Measurements from ENCODE around the gene ZNF684.
"Not testable (repeated sequence)": the region's sequence is repeated elsewhere in the genome, so short reads cannot be mapped to it uniquely, and the experiment has no call there.

The ZNF684 gene

DNA sequence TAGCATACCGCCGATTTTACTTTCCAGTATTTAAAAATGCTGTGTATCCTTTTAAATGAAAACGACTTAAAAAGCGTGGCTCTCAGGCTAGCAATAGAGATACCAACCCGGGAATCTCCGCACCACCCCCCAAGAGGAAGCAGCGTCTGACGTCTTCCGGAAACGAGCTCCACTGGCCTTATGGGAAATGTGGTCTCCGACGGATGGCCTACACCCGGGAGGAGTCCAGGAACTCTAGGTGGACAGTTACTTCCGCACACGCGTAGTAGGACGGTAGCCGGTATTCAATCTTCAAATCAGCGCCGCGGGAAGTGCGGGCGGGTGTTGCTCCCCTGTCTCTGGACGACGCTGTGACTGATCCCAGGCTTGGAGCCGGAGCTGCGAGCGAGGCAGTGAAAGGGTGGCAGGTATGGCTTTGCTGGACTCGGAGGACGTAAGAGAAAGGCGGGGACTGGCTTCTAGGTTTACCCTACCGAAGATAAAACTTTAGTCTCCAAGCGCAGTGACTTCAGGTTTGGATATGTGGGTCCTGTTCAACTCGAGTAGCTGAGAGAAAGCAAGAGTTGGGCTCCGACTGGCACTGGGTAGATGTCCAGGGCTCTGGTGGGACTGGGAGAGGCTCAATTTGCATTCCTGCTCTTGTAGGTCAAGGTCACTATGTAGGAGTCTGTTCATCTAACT lies at the start of gene ZNF684:
Gene ZNF684, plus strand, starts transcription at position 257 of the 681 bp plus-strand sequence. CDS start 1,530 bp downstream, outside the sequence.
- DNase-seq: peak; percentile 92

DNA sequence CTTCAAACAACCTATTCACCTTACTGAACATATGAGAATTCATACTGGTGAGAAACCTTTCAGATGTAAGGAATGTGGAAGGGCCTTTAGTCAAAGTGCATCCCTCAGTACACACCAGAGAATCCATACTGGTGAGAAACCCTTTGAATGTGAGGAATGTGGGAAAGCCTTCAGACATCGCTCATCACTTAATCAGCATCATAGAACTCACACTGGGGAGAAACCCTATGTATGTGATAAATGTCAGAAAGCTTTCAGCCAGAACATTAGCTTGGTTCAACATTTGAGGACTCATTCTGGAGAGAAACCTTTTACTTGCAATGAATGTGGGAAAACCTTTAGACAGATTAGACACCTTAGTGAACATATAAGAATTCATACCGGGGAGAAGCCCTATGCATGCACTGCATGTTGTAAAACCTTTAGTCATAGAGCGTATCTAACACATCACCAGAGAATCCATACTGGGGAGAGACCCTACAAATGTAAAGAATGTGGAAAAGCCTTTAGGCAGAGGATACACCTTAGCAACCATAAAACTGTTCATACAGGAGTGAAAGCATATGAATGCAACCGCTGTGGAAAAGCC lies 36.0 kb upstream of the ZNF684 start:
- DNase-seq: no peak

DNA sequence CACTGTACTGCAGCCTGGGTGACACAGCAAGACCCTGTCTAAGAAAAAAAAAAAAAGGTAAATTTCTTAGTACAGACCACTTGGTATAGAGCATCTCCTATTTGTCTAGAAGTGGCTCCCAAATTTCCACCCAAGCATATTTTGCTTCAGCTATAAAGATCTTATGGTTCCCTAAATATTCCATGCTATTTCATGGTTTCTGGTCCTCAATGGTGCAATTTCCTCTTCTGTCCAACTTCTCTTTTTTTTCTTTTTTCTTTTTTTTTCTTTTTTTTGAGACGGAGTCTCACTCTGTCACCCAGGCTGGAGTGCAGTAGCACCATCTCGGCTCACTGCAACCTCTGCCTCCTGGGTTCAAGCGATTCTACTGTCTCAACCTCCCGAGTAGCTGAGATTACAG lies 28.8 kb upstream of the ZNF684 start:
- not testable (repeated sequence) for DNase-seq

DNA sequence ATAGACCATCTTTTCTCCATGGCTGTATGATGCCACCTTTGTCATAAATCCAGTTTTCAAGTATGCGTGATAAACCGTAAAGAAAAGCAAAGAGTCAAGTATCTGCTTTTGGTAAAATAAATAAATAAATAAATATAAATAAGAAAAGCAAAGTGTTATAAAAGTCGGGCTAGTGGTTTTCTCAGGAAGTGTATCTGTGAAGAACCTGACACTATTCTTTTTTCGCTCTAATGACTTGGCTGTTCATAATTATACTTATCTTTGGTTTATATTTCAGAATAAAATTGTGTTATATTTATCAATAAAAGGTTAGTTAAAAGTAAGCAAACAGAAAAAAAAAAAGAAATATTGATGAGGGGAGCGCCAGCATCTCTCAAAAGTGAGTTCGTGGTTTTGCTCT lies 23.5 kb upstream of the ZNF684 start:
- no peak for DNase-seq

DNA sequence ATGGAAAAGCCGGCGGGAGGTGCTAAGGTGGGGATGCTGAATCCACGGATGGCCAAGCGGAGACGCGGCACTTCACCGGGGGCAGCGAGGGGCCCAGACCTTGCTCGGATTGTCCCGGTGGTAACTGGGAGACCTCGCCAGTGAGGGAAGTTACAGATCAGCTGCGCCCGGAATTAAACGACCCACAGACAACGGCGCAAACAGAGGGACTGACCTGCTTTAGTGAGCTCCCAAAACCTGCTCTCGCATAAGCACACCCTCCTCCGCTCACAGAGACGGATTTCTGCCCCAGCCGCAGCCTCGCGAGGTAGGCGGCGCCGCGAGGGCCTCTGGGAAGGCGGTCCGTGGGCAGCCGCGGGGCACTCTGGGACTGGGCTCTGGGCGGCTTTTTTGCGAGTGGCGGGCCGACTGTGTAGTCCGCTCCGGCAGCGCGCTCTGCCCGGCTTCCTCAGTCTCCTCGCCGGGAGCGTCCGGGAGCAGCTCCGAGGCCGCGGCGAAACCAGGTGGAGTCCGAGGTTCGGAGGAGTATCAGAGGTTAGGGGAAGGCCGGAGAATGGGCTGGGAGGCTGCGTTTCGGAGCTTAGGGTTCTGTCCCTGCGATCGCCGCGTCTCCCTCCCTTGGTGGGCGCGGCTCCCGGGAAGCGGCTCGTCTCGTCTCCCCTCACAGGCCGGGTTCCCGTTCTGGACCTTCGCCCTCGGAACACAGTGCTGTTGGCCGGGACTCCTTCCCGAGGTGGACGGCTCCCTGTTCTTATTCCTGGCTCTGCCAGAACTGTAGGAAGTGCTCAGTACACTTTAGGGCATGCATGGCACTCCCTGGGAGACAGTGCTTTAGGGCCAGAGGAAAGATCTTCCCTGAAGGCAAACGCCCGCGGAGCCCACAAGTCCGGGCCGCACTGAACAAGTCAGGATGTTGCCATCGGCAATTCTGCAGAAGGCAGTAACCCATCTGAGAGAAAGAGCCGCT lies 22.8 kb upstream of the ZNF684 start, which contains the start of gene EXO5:
Gene EXO5, plus strand, starts transcription at position 393 of the 967 bp plus-strand sequence. CDS start 5,778 bp downstream, outside the sequence.
- DNase-seq: peak; percentile 79

DNA sequence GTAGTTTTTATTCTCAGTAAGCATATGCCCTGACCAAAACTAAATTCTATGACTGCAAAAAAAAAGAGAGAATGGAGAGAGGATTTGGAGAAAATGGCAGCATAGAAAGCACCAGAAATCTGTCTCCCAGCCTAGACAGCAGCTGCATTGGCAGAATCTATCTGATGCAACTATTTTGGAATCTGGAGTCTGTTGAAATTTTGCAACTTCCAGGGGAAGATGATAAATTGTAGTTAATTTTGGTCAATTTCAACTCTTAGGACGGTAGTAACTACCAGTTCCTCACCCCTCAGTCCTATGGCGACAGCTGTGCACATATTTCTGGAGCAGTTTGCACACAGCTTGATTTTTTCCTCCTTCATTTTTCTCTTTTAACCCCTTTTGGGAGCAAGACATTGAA lies 11.9 kb upstream of the ZNF684 start:
- DNase-seq: no peak

DNA sequence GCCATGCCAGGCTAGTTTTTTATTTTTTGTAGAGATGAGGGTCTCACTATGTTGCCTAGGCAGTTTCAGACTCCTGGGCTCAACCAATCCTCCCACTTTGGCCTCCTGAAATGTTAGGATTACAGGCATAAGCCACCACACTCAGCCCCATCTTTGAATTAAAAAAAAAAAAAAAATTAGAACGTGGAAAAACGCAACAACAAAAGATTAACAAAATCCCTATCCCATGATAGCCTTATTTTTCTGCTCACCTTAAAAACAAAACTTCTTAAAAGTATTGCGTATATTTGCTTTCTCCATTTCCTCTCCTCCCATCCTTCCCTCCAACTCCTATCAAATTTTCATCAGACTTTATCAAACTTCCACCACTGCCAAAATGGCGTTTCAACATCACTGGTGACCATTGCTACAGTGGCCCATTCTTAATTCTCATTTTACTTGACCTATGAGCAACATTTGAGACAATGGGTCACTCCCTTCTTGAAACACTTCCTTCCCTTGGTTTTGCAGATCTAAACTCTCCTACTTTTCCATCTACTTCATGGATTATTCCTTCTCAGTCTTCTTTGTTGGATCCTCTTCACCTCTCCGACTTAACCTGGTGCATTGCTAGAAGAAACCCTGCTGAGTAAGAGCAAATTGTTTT lies 579 bp upstream of the ZNF684 start:
- DNase-seq: no peak

DNA sequence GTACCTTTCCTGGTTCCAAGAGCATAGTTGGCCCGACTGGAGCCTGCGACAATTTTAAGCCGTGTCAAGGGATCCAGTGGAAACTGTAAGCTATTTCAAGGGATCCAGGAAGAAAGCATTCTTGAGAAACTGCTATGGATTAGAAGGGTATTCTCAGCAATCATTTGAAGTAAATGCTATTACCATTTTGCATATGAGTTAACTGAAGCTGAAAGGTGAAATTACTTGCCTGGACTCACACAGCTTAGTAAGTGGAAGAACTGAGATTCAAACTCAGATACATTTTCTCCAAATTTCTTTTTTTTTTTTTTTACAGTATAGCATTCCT lies 589 bp downstream of the ZNF684 start:
- DNase-seq: no peak

DNA sequence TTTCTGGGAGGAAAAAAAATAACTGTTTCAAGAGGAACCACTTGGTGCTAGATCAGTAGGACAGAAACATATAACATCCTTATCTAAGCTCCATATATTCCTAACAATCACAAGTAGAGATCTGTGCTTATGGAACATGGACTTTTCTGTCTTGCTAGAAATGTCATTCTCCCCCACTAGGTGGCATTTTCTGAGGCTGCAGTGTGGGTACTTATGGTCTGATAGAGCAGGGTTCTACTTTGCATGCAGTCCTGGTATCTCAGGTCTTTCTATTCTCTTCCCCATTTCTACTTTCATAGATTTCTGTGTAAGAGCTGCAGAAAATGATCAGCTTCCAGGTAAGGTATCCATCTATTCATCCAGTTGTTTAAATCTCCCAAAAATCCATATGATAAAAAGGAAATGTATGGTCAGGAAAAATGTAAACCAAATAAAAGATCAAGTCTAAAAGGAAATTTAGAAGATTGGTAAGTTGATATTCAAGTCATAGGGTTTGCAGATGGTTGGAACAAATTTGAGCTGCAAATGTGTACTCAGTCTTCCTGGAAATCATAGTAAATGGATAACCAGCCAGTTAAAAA lies 1.5 kb downstream of the ZNF684 start:
- peak; percentile 22 for DNase-seq

DNA sequence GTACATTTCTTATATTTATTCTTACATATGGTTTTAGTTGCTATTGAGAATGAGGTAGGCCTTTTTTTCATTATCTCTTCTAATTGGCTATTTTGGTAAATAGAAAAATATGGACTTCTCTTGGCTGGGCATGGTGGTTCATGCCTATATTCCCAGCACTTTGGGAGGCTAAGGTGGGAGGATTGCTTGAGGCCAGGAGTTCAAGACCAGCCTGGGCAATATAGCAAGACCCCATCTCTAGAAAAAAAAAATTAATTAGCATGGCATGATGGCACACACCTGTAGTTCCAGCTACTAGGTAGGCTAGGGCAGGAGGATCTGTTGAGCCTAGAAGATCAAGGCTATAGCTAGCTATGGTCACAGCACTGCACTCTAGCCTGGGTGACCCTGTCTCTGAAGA lies 3.2 kb downstream of the ZNF684 start:
- DNase-seq: no peak

DNA sequence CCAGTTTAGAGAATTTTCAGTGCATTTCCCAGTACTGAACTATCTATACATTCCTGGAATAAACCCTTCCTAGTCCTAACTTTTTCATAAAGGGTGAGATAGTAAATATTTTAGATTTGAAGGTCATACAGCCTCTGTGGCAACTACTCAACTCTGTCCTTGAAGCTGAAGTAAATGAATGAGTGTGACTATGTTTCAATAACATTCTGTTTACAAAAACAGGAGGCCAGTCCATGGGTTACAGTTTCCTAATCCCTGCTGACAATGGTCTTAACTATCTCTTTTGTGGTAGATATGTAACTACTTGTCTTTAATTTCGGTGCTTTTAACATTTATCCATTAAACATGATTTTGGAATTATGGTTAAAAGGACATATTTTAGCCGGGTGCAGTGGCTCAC lies 4.3 kb downstream of the ZNF684 start:
- DNase-seq: no peak

DNA sequence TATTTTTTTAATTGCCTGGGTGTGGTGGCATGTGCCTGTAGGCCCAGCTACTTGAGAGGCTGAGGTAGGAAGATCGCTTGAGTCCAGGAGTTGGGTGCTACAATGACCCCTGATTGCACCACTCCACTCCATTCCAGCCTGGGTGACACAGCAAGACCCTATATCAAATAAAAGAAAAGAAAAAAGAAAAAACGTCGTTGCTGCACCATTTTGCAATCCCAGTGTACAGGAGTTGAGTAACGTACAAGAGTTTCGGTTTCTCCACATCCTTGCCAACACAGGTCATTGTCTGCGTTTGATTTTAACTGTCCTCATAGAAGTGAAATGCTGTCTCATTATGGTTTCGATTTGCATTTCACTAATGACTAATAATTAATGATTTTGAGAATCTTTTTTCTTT lies 7.9 kb downstream of the ZNF684 start:
- no peak for DNase-seq

DNA sequence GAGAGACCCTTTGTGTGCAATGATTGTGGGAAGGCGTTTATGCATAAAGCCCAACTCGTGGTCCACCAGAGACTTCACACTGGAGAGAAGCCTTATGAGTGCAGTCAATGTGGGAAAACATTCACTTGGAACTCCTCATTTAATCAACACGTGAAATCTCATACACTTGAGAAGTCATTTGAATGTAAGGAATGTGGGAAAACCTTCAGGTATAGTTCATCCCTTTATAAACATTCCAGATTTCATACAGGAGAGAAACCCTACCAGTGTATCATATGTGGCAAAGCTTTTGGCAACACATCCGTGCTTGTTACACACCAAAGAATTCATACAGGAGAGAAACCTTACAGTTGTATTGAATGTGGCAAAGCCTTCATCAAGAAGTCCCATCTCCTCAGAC lies 15.5 kb downstream of the ZNF684 start:
- DNase-seq: no peak

DNA sequence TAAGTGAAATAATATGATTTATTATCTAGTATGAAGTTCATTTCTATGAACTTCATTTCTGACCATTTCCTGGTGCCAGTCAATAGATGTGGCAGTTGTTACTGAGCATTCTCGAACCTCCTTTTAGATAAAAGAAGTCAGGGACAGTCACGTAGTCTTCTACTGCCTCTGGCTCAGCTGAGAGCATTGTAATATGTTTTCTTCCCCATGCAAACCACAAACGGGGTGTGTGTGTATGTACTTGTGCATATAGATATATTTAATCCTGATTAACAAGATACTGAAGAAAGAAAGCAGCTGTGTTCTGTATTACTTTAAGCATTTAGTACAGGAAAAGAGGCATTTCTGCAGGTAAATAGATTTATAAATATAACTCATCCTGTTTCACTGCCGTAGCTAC lies 21.6 kb downstream of the ZNF684 start:
- DNase-seq: no peak

DNA sequence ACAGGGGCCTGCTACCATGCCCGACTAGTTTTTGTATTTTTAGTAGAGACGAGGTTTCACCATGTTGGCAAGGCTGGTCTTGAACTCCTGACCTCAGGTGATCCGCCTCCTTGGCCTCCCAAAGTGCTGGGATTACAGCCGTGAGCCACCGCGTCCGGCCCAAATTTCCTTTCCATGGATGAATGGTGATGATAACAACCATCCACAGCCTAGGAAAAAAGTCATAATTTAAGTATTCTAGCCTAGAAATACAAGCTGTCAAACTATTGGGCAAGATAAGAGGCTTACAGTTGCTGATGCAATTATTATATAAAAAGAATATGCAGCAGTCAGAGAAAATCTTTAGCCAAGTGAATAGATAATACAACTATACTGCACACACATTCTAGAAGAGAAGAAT lies 23.4 kb downstream of the ZNF684 start:
- DNase-seq: not testable (repeated sequence)

DNA sequence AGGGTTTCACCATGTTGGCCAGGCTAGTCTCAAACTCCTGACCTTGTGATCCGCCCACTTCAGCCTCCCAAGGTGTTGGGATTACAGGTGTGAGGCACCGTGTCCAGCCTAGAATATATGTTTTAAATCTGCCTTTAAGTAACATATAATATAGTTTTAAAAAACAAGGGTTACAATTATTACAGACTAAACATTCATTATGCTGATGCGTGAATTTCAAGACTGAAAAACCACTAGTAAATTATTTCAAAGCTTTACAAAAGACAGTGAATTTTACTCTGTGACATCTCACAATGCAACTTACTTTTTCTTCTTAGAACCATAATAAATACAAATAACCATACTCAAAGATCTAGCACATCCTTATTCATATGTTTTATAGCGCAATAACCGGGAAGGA lies 24.7 kb downstream of the ZNF684 start:
- DNase-seq: no peak

DNA sequence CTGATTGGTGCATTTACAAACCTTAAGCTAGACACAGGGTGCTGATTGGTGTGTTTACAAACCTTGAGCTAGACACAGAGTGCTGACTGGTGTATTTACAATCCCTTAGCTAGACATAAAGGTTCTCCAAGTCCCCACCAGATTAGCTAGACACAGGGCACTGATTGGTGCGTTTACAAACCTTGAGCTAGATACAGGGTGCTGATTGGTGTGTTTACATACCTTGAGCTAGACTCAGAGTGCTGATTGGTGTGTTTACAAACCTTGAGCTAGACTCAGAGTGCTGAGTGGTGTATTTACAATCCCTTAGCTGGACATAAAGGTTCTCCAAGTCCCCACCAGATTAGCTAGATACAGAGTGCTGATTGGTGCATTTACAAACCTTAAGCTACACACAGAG lies 26.8 kb downstream of the ZNF684 start:
- not testable (repeated sequence) for DNase-seq

DNA sequence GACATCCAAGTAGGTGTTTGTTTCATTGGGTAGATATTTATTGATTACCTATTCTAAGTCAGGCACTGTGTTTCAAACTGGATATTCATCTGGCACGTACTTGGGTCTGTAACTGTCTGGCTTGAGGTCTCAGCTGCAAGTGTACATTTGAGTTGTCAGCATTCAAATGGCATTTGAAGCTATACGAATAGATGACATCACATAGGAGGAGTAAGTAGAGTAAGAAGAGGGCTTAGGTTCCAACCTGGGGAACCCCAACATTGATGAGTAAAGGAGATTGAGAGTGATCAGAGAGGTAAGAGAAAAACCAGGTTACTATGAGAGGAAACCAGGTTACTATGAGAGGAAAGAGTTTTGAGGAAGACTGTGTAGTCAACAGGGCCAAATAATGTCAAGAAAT lies 30.7 kb downstream of the ZNF684 start:
- no peak for DNase-seq

DNA sequence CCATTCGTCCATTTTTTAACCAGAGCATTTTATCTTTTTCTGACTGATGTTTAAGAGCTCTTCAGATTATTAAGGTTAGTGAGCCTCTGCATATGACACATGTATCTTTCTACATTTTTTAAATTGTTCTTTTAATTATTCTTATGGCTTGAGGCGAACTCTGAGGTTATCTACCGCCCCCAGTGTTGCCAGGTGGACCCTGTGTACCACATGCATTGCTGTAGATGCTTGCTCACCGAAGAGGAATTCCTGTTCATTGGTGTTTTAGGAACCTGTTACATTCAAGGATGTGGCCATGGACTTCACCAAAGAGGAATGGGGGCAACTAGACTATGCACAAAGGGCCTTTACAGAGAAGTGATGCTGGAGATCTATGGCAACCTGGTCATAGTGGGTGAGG lies 31.8 kb downstream of the ZNF684 start:
- DNase-seq: no peak

DNA sequence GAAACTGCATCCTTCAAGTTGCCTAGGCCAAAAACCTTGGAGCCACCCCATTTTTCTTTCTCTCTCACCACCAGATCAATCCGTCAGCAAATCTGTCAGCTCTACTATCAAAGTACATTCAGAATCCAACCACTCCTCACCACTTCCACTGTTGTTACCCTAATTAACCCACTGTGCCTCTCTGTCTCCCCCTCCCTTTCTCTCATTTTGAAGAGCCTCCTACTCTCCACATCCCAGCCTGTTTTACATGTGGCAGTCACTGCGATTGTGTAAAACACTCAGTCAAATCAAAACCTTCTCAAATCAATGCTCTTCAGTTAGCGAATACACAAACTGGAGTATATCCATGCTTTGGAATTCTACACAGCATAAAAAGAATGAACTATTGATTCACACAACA lies 33.1 kb downstream of the ZNF684 start:
- no peak for DNase-seq

DNA sequence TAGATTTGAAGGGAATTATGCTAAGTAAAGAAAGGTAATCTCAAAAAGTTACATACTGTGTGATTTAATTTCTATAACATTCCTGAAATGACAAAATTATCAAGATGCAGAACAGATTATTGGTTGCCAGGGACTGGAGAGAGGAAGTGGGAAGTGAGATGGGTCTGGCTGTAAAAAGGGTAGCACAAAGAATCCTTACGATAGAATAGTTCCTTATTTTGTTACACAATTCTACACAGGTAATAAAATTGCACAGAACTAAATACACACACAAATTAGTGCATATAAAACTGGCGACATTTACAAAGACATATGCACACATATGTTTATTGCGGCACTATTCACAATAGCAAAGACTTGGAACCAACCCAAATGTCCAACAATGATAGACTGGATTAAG lies 33.5 kb downstream of the ZNF684 start:
- DNase-seq: no peak

DNA sequence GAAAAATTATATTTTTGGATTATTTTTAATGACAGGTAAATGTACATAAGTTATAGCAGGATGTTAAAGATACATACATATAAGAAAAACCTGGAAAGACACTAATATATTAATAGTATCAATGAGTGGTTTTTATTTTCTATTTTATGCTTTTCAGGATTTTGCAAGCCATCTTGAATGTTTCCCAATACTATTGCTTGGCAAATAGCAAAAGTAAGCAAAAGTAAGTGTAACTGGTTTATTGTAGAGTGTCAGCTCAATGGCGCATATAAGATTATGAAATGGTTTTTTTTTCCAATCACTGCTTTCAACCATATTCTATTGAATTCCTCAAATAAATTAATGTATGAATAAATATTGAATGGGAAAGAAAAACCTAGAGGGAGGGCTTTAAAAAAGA lies 36.4 kb downstream of the ZNF684 start:
- DNase-seq: no peak

DNA sequence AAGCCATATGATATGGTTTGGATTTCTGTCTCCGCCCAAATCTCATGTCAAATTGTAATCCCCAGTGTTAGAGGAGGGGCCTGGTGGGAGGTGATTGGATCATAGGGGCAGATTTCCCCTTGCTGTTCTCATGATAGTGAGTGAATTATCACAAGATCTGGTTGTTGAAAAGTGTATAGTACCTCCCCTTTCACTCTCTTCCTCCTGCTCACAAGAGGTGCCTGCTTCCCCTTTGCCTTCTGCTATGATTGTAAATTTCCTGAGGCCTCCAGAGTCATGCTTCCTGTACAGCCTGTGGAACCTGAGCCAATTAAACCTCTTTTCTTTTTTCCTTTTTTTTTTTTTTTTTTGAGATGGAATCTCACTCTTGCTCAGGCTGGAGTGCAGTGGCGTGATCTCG lies 43.4 kb downstream of the ZNF684 start:
- DNase-seq: not testable (repeated sequence)
